HEK293 (cell line): ENCODE results near the gene SUPT3H.

Experiments used
- CTCF ChIA-PET: fragments of 350-600 bp; formaldehyde crosslinking; extraction: SDS; loops from one replicate; lab custom pipeline; 2021; ENCODE audit warnings: antibody characterized with exemption; lab: Yijun Ruan, JAX
- POLR2A ChIA-PET: fragments of 300-600 bp; formaldehyde crosslinking; extraction: SDS; loops from one replicate; lab custom pipeline; 2020; ENCODE audit warnings: antibody characterized with exemption, inconsistent platforms; lab: Yijun Ruan, JAX
- H3K27ac ChIP-seq: fragments of 200-500 bp; sonication (Bioruptor generic); 2 replicates; pipeline ENCODE4 v1.5.1; 2014; ENCODE audit warnings: low read depth, low read length, control low read depth, inconsistent platforms; ENCODE audit errors: extremely low read depth
- H3K36me3 ChIP-seq, 2 experiments: fragments of 200-500 bp in 1 of 2; sonication (Bioruptor generic) in 1 of 2; 1 replicate in 1 of 2; 2 replicates in 1 of 2; pipeline ENCODE4 v1.5.1; 2014 to 2017; ENCODE audit warnings: inconsistent platforms in 2 of 2, low read length in 2 of 2; ENCODE audit not compliant: control insufficient read depth in 2 of 2, insufficient read depth in 1 of 2
- H3K4me1 ChIP-seq: fragments of 200-500 bp; sonication (Bioruptor generic); 2 replicates; pipeline ENCODE4 v1.5.1; 2014; ENCODE audit warnings: mild to moderate bottlenecking, low read length, inconsistent platforms; ENCODE audit not compliant: control insufficient read depth, insufficient read depth
- H3K4me3 ChIP-seq: 2 replicates; pipeline ENCODE4 v1.5.1; 2011; ENCODE audit warnings: low read depth, mild to moderate bottlenecking, control low read depth, low read length, moderate library complexity
- H3K9me3 ChIP-seq: fragments of 200-500 bp; sonication (Bioruptor generic); 2 replicates; pipeline ENCODE4 v1.5.1; 2014; ENCODE audit warnings: low read depth, low read length, inconsistent platforms; ENCODE audit not compliant: control insufficient read depth, insufficient read depth
- ATF2 ChIP-seq: fragments of 450-650 bp; formaldehyde crosslinking; IDR thresholded peaks from 2 replicates; pipeline ENCODE4 v1.5.1; 2016; ENCODE audit warnings: missing biosample characterization, missing genetic modification characterization, low read depth
- GLI2 ChIP-seq: fragments of 450-650 bp; formaldehyde crosslinking; IDR thresholded peaks from 2 replicates; pipeline ENCODE4; 2017; ENCODE audit warnings: missing biosample characterization, missing genetic modification characterization, low read depth, borderline replicate concordance
- PATZ1 ChIP-seq: fragments of 450-650 bp; formaldehyde crosslinking; IDR thresholded peaks from 2 replicates; pipeline ENCODE4 v1.5.1; 2016; ENCODE audit warnings: missing biosample characterization, missing genetic modification characterization
- SCRT2 ChIP-seq: fragments of 450-650 bp; formaldehyde crosslinking; IDR thresholded peaks from 2 replicates; pipeline ENCODE4 v1.5.1; 2016; ENCODE audit warnings: missing biosample characterization, missing genetic modification characterization
- ZBTB1 ChIP-seq: fragments of 450-650 bp; formaldehyde crosslinking; IDR thresholded peaks from 2 replicates; pipeline ENCODE4 v1.5.1; 2016; ENCODE audit warnings: missing biosample characterization, missing genetic modification characterization
- ZBTB10 ChIP-seq: fragments of 450-650 bp; formaldehyde crosslinking; IDR thresholded peaks from 2 replicates; pipeline ENCODE4 v1.5.1; 2016; ENCODE audit warnings: missing biosample characterization, missing genetic modification characterization
- ZBTB17 ChIP-seq: fragments of 450-650 bp; formaldehyde crosslinking; IDR thresholded peaks from 2 replicates; pipeline ENCODE4 v1.5.1; 2016; ENCODE audit warnings: missing biosample characterization, missing genetic modification characterization
- ZBTB20 ChIP-seq: fragments of 450-650 bp; formaldehyde crosslinking; IDR thresholded peaks from 2 replicates; pipeline ENCODE4 v1.5.1; 2016; ENCODE audit warnings: missing biosample characterization, missing genetic modification characterization
- ZFP69B ChIP-seq: fragments of 450-650 bp; formaldehyde crosslinking; IDR thresholded peaks from 2 replicates; pipeline ENCODE4 v1.5.1; 2016; ENCODE audit warnings: missing biosample characterization, missing genetic modification characterization
- ZNF2 ChIP-seq: fragments of 450-650 bp; formaldehyde crosslinking; IDR thresholded peaks from 2 replicates; pipeline ENCODE4 v1.5.1; 2016; ENCODE audit warnings: missing biosample characterization, missing genetic modification characterization
- ZNF302 ChIP-seq: fragments of 450-650 bp; formaldehyde crosslinking; IDR thresholded peaks from 2 replicates; pipeline ENCODE4 v1.5.1; 2016; ENCODE audit warnings: missing biosample characterization, missing genetic modification characterization, low read depth
- ZNF335 ChIP-seq: fragments of 450-650 bp; formaldehyde crosslinking; conservative IDR thresholded peaks from 2 replicates; pipeline ENCODE4 v1.5.1; 2016; ENCODE audit warnings: missing biosample characterization, missing genetic modification characterization
- ZNF391 ChIP-seq: fragments of 450-650 bp; formaldehyde crosslinking; IDR thresholded peaks from 2 replicates; pipeline ENCODE4 v1.5.1; 2016; ENCODE audit warnings: low read depth, missing biosample characterization, missing genetic modification characterization, borderline replicate concordance
- ZNF416 ChIP-seq: fragments of 450-650 bp; formaldehyde crosslinking; IDR thresholded peaks from 2 replicates; pipeline ENCODE4 v1.5.1; 2016; ENCODE audit warnings: missing biosample characterization, missing genetic modification characterization
- ZNF626 ChIP-seq: fragments of 450-650 bp; sonication (Bioruptor Pico); formaldehyde crosslinking; IDR thresholded peaks from 2 replicates; pipeline ENCODE4 v1.5.1; 2018; ENCODE audit warnings: missing biosample characterization, missing genetic modification characterization, inconsistent platforms
- ZNF747 ChIP-seq: fragments of 450-650 bp; formaldehyde crosslinking; IDR thresholded peaks from 2 replicates; pipeline ENCODE4 v1.5.1; 2016; ENCODE audit warnings: missing biosample characterization, missing genetic modification characterization
- ZNF76 ChIP-seq: fragments of 450-650 bp; formaldehyde crosslinking; IDR thresholded peaks from 2 replicates; pipeline ENCODE4; 2016; ENCODE audit warnings: low read depth, missing biosample characterization, missing genetic modification characterization, borderline replicate concordance
- TF ChIP-seq, protein P1 (sequence below): fragments of 450-650 bp; formaldehyde crosslinking; IDR thresholded peaks from 2 replicates; pipeline ENCODE4 v1.5.1; 2016; ENCODE audit warnings: missing biosample characterization, missing genetic modification characterization
- TF ChIP-seq, protein P2 (sequence below): fragments of 450-650 bp; formaldehyde crosslinking; IDR thresholded peaks from 2 replicates; pipeline ENCODE4 v1.5.1; 2016; ENCODE audit warnings: missing biosample characterization, missing genetic modification characterization
- TF ChIP-seq, protein P3 (sequence below): fragments of 450-650 bp; formaldehyde crosslinking; IDR thresholded peaks from 2 replicates; pipeline ENCODE4 v1.5.1; 2016; ENCODE audit warnings: missing biosample characterization, missing genetic modification characterization
- TF ChIP-seq, protein P4 (sequence below): fragments of 450-650 bp; formaldehyde crosslinking; optimal IDR thresholded peaks from 2 replicates; pipeline ENCODE3; 2016; ENCODE audit warnings: missing biosample characterization, mild to moderate bottlenecking, missing genetic modification characterization

SUPT3H gene

DNA sequence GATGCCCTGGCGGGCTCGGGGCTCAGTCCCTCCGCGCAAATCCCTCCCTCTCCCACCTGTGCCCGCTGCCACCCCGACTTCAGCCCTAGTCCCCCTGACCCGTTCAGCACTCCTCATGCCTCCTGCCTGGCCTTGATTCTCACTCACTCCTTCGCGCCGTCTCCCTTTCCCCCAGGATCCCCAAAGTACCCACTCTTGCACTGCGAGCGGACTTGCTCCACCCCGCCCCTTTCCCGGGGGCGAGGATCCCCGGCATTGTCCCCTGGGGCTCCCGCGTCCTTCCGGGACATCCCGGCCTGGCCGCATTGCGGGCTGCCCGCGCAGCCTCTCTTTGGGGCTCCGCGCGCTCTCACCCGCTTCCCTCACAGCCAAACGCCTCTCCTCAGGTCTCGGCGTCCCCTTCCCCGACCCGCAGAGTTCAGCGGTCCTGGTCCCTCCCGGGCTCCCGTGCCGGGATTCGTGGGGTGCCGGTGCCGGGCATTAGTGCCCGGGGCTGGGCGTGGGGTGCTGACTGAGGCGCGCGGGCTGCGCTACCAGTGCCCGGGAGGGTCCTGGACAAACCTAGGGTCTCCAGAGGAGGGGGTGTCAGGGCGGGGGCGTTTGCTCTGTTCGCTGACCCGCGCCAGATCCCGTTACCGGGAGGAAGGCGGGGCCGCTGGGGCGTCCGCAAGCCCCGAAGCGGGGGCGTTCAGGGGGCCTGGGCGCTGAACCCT is 45.5 kb upstream of the SUPT3H start:
- POLR2A ChIA-PET, result interaction anchor here (1.1 to 3.0 kb wide), 2 partner anchors 45 to 292 kb away, joined by 3 to 20 read pairs; partner anchors contain the start of gene SUPT3H
- Histone ChIP-seq H3K36me3 (no peaks in the 10 kb centered on the region), H3K4me1 (peaks cover 5% of the 10 kb centered on the region), H3K27ac (peak overlapping the region; percentile 81), H3K4me3 (peak overlapping the region; percentile 87), H3K9me3 (no peaks in the 10 kb centered on the region)
- CTCF ChIA-PET, result interaction anchor here (0.6 to 1.0 kb wide), 2 partner anchors 291 to 948 kb away, joined by 3 to 5 read pairs; no protein-coding TSS in a partner anchor
- TF ChIP-seq ZNF416 (tag by site-specific recombination), result no peak
- no peak for TF ChIP-seq ZNF391
- TF ChIP-seq, protein P1, sequence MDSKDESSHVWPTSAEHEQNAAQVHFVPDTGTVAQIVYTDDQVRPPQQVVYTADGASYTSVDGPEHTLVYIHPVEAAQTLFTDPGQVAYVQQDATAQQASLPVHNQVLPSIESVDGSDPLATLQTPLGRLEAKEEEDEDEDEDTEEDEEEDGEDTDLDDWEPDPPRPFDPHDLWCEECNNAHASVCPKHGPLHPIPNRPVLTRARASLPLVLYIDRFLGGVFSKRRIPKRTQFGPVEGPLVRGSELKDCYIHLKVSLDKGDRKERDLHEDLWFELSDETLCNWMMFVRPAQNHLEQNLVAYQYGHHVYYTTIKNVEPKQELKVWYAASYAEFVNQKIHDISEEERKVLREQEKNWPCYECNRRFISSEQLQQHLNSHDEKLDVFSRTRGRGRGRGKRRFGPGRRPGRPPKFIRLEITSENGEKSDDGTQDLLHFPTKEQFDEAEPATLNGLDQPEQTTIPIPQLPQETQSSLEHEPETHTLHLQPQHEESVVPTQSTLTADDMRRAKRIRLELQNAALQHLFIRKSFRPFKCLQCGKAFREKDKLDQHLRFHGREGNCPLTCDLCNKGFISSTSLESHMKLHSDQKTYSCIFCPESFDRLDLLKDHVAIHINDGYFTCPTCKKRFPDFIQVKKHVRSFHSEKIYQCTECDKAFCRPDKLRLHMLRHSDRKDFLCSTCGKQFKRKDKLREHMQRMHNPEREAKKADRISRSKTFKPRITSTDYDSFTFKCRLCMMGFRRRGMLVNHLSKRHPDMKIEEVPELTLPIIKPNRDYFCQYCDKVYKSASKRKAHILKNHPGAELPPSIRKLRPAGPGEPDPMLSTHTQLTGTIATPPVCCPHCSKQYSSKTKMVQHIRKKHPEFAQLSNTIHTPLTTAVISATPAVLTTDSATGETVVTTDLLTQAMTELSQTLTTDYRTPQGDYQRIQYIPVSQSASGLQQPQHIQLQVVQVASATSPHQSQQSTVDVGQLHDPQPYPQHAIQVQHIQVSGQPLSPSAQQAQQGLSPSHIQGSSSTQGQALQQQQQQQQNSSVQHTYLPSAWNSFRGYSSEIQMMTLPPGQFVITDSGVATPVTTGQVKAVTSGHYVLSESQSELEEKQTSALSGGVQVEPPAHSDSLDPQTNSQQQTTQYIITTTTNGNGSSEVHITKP (tag by site-specific recombination), result peak; percentile 47; the same call in 1 of the 2 replicates
- no peak for TF ChIP-seq ATF2 (tag by site-specific recombination)
- TF ChIP-seq GLI2, result no peak
- TF ChIP-seq ZNF626 (tag by site-specific recombination), result no peak
- no peak for TF ChIP-seq SCRT2 (tag by site-specific recombination)
- TF ChIP-seq, protein P2, sequence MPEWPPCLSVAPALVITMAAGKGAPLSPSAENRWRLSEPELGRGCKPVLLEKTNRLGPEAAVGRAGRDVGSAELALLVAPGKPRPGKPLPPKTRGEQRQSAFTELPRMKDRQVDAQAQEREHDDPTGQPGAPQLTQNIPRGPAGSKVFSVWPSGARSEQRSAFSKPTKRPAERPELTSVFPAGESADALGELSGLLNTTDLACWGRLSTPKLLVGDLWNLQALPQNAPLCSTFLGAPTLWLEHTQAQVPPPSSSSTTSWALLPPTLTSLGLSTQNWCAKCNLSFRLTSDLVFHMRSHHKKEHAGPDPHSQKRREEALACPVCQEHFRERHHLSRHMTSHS (tag by site-specific recombination), result no peak
- TF ChIP-seq, protein P3, sequence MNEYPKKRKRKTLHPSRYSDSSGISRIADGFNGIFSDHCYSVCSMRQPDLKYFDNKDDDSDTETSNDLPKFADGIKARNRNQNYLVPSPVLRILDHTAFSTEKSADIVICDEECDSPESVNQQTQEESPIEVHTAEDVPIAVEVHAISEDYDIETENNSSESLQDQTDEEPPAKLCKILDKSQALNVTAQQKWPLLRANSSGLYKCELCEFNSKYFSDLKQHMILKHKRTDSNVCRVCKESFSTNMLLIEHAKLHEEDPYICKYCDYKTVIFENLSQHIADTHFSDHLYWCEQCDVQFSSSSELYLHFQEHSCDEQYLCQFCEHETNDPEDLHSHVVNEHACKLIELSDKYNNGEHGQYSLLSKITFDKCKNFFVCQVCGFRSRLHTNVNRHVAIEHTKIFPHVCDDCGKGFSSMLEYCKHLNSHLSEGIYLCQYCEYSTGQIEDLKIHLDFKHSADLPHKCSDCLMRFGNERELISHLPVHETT (tag by site-specific recombination), result no peak
- peak; percentile 31; the same call in 1 of the 2 replicates for TF ChIP-seq ZNF76 (tag by site-specific recombination)
- no peak for TF ChIP-seq ZFP69B (tag by site-specific recombination)
- TF ChIP-seq ZBTB10 (tag by site-specific recombination), result peak; percentile 73; the same call in 1 of the 2 replicates
- peak; percentile 45; the same call in 1 of the 2 replicates for TF ChIP-seq ZBTB17 (tag by site-specific recombination)
- TF ChIP-seq, protein P4, sequence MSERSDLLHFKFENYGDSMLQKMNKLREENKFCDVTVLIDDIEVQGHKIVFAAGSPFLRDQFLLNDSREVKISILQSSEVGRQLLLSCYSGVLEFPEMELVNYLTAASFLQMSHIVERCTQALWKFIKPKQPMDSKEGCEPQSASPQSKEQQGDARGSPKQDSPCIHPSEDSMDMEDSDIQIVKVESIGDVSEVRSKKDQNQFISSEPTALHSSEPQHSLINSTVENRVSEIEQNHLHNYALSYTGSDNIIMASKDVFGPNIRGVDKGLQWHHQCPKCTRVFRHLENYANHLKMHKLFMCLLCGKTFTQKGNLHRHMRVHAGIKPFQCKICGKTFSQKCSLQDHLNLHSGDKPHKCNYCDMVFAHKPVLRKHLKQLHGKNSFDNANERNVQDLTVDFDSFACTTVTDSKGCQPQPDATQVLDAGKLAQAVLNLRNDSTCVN (tag by site-specific recombination), result peak; percentile 59
- TF ChIP-seq PATZ1 (tag by site-specific recombination), result peak; percentile 60; the same call in 1 of the 2 replicates
- TF ChIP-seq ZNF302 (tag by site-specific recombination), result no peak
- TF ChIP-seq ZNF335 (tag by site-specific recombination), result peak; percentile 73
- TF ChIP-seq ZBTB20 (tag by site-specific recombination), result peak; percentile 77
- no peak for TF ChIP-seq ZBTB1 (tag by site-specific recombination)
- TF ChIP-seq ZNF2 (tag by site-specific recombination), result peak; percentile 50; the same call in 1 of the 2 replicates
- no peak for TF ChIP-seq ZNF747 (tag by site-specific recombination)
